GM04503 (cell line): ENCODE results near the gene IRAK2.
"Not testable (repeated sequence)": the region's sequence is repeated elsewhere in the genome, so short reads cannot be mapped to it uniquely, and the experiment has no call there.

ENCODE experiments used
- DNase-seq: peaks from one replicate; pipeline ENCODE4 v3.0.0-alpha.2; 2012; ENCODE audit warnings: low read depth

IRAK2 gene

GRCh38 chr3:10164546-10165393 is at the start of gene IRAK2:
Gene IRAK2 (plus strand): TSS chr3:10164919. CDS start chr3:10164955, 36 bp downstream.
- no peak for DNase-seq

- DNase-seq: peak; percentile 76
Observed at GRCh38 chr3:10115326-10116137, 49.2 kb upstream of the IRAK2 start, which contains the start of gene BRK1. Gene BRK1 (plus strand): TSS chr3:10115675. CDS start chr3:10115702, 27 bp downstream.

- DNase-seq: no peak
Observed at GRCh38 chr3:10116138-10116460, 48.6 kb upstream of the IRAK2 start.

GRCh38 chr3:10116928-10117327 is 47.8 kb upstream of the IRAK2 start:
- DNase-seq: no peak

GRCh38 chr3:10119376-10119775 is 45.3 kb upstream of the IRAK2 start:
- DNase-seq: no peak

- no peak for DNase-seq
Observed at GRCh38 chr3:10121064-10121463, 43.7 kb upstream of the IRAK2 start.

- no peak for DNase-seq
Observed at GRCh38 chr3:10122724-10123123, 42.0 kb upstream of the IRAK2 start.

- DNase-seq: not testable (repeated sequence)
Observed at GRCh38 chr3:10135872-10136271, 28.8 kb upstream of the IRAK2 start.

- DNase-seq: no peak
Observed at GRCh38 chr3:10136426-10137005, 28.2 kb upstream of the IRAK2 start.

GRCh38 chr3:10137178-10137577 is 27.5 kb upstream of the IRAK2 start:
- DNase-seq: no peak

- DNase-seq: no peak
Observed at GRCh38 chr3:10140996-10141546, 23.6 kb upstream of the IRAK2 start.

GRCh38 chr3:10142707-10143560 is 21.8 kb upstream of the IRAK2 start:
- DNase-seq: no peak

GRCh38 chr3:10145685-10146084 is 19.0 kb upstream of the IRAK2 start:
- no peak for DNase-seq

GRCh38 chr3:10149226-10149625 is 15.5 kb upstream of the IRAK2 start:
- DNase-seq: no peak

GRCh38 chr3:10150987-10151386 is 13.7 kb upstream of the IRAK2 start:
- DNase-seq: no peak

GRCh38 chr3:10154335-10155122 is 10.2 kb upstream of the IRAK2 start:
- DNase-seq: no peak

GRCh38 chr3:10155123-10155472 is 9.6 kb upstream of the IRAK2 start:
- DNase-seq: no peak

- DNase-seq: no peak
Observed at GRCh38 chr3:10155658-10156057, 9.1 kb upstream of the IRAK2 start.

- DNase-seq: no peak
Observed at GRCh38 chr3:10157031-10157430, 7.7 kb upstream of the IRAK2 start.

GRCh38 chr3:10158555-10158954 is 6.2 kb upstream of the IRAK2 start:
- not testable (repeated sequence) for DNase-seq

GRCh38 chr3:10160346-10160745 is 4.4 kb upstream of the IRAK2 start:
- DNase-seq: no peak
